Vagina (tissue), 2 donors: ENCODE data around the gene KRTAP2-1. TPM values are rescaled to one million over a fixed set of nuclear protein-coding genes. Genes with fewer than 3 reads are reported as not detected.

Experiments used
- DNase-seq, 2 donors: peaks; one replicate each; pipeline ENCODE4 v3.0.0-alpha.2; 2017; ENCODE audit errors: extremely low spot score in 2 of 2
- H3K27ac ChIP-seq: fragments of 200-600 bp; sonication (generic); one replicate; pipeline ENCODE4 v1.5.1; 2019
- H3K27me3 ChIP-seq: fragments of 200-600 bp; sonication (generic); one replicate; pipeline ENCODE4 v1.5.1; 2019
- H3K36me3 ChIP-seq, 2 donors: fragments of 200-600 bp; sonication (generic); one replicate each; pipeline ENCODE4 v1.5.1; 2017 to 2019
- H3K4me1 ChIP-seq: fragments of 200-600 bp; sonication (generic); one replicate; pipeline ENCODE4 v1.5.1; 2019
- H3K4me3 ChIP-seq, 2 donors: fragments of 200-600 bp; sonication (generic); 1 replicate in 1 of 2; 2 replicates in 1 of 2; pipeline ENCODE4 v1.5.1; 2016 to 2019
- H3K9me3 ChIP-seq: fragments of 200-600 bp; sonication (generic); one replicate; pipeline ENCODE4 v1.5.1; 2019
- POLR2A ChIP-seq, 2 donors: fragments of 450-650 bp; IDR thresholded peaks; one replicate each; pipeline ENCODE4 v1.6.1; 2017; ENCODE audit warnings: antibody characterized with exemption in 2 of 2, mild to moderate bottlenecking in 2 of 2, moderate library complexity in 2 of 2
- POLR2AphosphoS5 ChIP-seq, 2 donors: sonication (generic); formaldehyde crosslinking; IDR thresholded peaks; one replicate each; pipeline ENCODE4 v1.9.0; 2017; ENCODE audit warnings: antibody characterized with exemption in 2 of 2, mild to moderate bottlenecking in 2 of 2, low read depth in 1 of 2; ENCODE audit not compliant: insufficient read depth in 1 of 2
- intact Hi-C: fragments of 100-400 bp; cut with DNase I; formaldehyde crosslinking; loops from one replicate; pipeline ENCODE4 v1.15.1; 2023
- total RNA-seq: library from RNA; depleted of rRNA; stranded (reverse); fragments of >200 nt; gene quantifications from one replicate; pipeline ENCODE4 v1.2.3, GENCODE V29; 2016
- TF ChIP-seq, protein P1 (sequence below), 3 experiments: fragments of 450-650 bp in 2 of 3; fragments of 200-600 bp in 1 of 3; sonication (generic) in 1 of 3; IDR thresholded peaks; one replicate each; pipeline ENCODE4 v1.5.1; 2017 to 2019; ENCODE audit warnings: antibody characterized with exemption in 3 of 3, mild to moderate bottlenecking in 2 of 3, moderate library complexity in 2 of 3

Gene KRTAP2-1
- total RNA-seq, 1 donor from 2014 or later = not detected

DNA sequence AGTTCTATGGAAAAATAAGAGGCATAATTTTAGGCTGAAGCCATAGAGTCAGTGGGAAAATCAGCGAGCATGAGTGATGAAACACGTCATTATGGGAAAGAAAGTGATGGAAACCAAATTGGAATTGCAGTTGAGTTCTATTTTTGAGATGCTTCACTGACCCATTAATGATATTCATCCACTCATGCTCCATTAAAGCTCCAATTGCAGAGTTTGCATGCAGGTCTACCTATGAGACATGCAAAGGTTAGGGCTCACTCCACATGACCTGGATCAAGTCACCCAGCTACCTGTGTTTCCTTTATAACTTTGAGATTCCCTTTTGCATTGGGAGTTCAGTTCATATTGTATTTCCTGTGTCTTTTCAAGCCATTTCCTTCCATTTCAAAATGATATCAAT, 26.6 kb upstream of the KRTAP2-1 start:
- no peaks in the 10 kb centered on the region for H3K27me3 ChIP-seq
- H3K27ac ChIP-seq = no peak overlapping the region
- no peaks in the 10 kb centered on the region for H3K36me3 ChIP-seq
- no peak for TF ChIP-seq POLR2A (IDR thresholded peaks at IDR 0.05)
- TF ChIP-seq, protein P1, sequence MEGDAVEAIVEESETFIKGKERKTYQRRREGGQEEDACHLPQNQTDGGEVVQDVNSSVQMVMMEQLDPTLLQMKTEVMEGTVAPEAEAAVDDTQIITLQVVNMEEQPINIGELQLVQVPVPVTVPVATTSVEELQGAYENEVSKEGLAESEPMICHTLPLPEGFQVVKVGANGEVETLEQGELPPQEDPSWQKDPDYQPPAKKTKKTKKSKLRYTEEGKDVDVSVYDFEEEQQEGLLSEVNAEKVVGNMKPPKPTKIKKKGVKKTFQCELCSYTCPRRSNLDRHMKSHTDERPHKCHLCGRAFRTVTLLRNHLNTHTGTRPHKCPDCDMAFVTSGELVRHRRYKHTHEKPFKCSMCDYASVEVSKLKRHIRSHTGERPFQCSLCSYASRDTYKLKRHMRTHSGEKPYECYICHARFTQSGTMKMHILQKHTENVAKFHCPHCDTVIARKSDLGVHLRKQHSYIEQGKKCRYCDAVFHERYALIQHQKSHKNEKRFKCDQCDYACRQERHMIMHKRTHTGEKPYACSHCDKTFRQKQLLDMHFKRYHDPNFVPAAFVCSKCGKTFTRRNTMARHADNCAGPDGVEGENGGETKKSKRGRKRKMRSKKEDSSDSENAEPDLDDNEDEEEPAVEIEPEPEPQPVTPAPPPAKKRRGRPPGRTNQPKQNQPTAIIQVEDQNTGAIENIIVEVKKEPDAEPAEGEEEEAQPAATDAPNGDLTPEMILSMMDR (IDR thresholded peaks at IDR 0.05) = no peak
- no peak for TF ChIP-seq POLR2AphosphoS5 (IDR thresholded peaks at IDR 0.05; ENCODE audit: insufficient read depth in 1 of 2, low read depth in 1 of 2)
- no peaks in the 10 kb centered on the region for H3K9me3 ChIP-seq
- no peak for DNase-seq
- intact Hi-C loops = no loop called here
- no peaks in the 10 kb centered on the region for H3K4me1 ChIP-seq
- no peak overlapping the region for H3K4me3 ChIP-seq

DNA sequence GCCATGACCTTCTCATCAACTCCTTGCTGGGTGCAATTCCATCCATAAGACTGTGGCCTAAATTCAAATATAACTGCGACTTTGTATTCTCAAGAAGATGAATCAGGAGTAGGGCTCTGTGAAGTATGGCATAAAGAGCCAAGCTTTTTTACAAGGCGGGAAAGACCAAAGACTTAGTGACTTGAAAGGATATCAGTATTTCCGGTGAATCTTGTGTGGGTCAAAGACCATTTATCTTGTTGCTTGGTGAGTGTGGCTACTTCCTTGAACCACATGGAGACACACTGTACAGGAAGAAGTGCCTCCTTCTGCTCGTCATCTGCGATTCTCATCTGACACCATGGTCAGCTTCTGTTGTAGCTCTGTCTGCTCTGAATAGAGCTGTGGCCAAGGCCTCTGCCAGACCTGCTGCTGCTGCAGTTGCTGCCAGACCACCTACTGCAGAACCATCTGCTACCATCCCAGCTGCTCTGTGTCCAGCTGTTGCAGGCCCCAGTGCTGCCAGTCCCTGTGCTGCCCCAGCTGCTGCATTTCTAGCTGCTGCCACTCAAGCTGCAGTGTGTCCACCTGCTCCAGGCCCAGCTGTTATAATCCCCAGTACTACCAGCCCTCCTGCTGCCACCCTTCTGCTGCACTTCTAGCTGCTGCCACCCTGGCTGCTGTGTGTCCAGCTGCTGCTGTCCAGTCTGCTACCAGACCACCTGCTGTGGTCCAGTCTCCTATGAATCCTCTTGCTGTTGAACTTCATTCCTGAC, 24.7 kb upstream of the KRTAP2-1 start:
- TF ChIP-seq, protein P1 (IDR thresholded peaks at IDR 0.05) = no peak
- TF ChIP-seq POLR2A (IDR thresholded peaks at IDR 0.05) (no peak), POLR2AphosphoS5 (IDR thresholded peaks at IDR 0.05; ENCODE audit: insufficient read depth in 1 of 2, low read depth in 1 of 2) (no peak)

DNA sequence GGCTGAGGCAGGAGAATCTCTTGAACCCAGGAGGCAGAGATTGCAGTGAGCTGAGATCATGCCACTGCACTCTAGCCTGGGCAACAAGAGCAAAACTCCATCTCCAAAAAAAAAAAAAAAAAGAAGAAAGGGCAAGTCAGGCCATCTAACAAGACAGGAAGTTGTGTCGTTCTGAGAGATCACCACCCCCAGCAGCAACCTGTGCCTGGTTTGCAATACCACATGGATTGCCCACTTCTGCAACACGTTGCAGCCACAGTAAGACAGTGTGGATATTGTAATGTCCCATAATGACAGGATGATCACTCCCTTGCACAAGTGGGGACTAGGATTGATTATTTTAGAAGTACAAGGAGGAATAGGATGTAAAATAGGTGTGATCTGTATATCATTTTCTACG, 21.9 kb upstream of the KRTAP2-1 start:
- no peak for DNase-seq
- TF ChIP-seq POLR2A (IDR thresholded peaks at IDR 0.05) (no peak), POLR2AphosphoS5 (IDR thresholded peaks at IDR 0.05; ENCODE audit: insufficient read depth in 1 of 2, low read depth in 1 of 2) (no peak)
- TF ChIP-seq, protein P1 (IDR thresholded peaks at IDR 0.05) = no peak
- Histone ChIP-seq H3K36me3 (no peaks in the 10 kb centered on the region), H3K27ac (no peak overlapping the region), H3K4me3 (no peak overlapping the region), H3K9me3 (no peaks in the 10 kb centered on the region), H3K4me1 (no peaks in the 10 kb centered on the region), H3K27me3 (no peaks in the 10 kb centered on the region)
- intact Hi-C loops = no loop called here

More for the DNA sequence above, 24.7 kb upstream of the KRTAP2-1 start:
- H3K36me3 ChIP-seq = no peaks in the 10 kb centered on the region
- H3K4me1 ChIP-seq = no peaks in the 10 kb centered on the region
- intact Hi-C loops = no loop called here
- DNase-seq = no peak
- H3K27ac ChIP-seq = no peak overlapping the region
- no peak overlapping the region for H3K4me3 ChIP-seq
- no peaks in the 10 kb centered on the region for H3K9me3 ChIP-seq
- no peaks in the 10 kb centered on the region for H3K27me3 ChIP-seq

DNA sequence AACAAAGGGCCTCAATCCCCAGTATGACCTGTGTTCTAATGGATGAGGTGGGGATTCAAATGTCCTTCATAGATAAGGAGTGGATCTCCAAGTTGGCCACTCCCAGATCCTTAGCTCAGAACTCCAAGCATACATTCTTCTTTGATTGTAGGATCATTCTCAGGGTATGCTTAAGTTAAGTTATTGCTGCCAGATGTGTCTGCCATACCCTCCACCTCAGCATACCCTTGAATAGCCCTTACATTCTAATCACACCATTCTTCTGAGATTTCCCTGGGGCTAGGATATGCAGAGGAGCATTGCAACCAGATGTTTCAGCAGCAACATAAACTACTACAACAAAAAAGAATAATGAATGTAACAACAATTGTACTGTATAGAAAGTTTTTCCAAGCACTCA, 20.2 kb upstream of the KRTAP2-1 start:
- intact Hi-C loops = no loop called here
- DNase-seq = no peak
- TF ChIP-seq POLR2AphosphoS5 (IDR thresholded peaks at IDR 0.05; ENCODE audit: insufficient read depth in 1 of 2, low read depth in 1 of 2) (no peak), POLR2A (IDR thresholded peaks at IDR 0.05) (no peak)
- TF ChIP-seq, protein P1 (IDR thresholded peaks at IDR 0.05) = no peak
- H3K4me3 ChIP-seq = no peak overlapping the region
- H3K36me3 ChIP-seq = no peaks in the 10 kb centered on the region
- no peaks in the 10 kb centered on the region for H3K9me3 ChIP-seq
- H3K27ac ChIP-seq = no peak overlapping the region
- no peaks in the 10 kb centered on the region for H3K27me3 ChIP-seq
- H3K4me1 ChIP-seq = peaks cover 5% of the 10 kb centered on the region
